Stimulated activated CD4-positive, alpha-beta T cell treated with anti-CD3 and anti-CD28 coated beads, Interleukin-4, amount 100 ng/mL, for 48 hours (primary cell): ENCODE results near the gene PAQR6.

Experiments
- DNase-seq, 2 donors: peaks; one replicate each; pipeline ENCODE4 v3.0.0-alpha.2; 2020; ENCODE audit warnings: low read depth in 2 of 2

The PAQR6 gene

GRCh38 chr1:156247460-156248322, at the start of gene PAQR6:
Gene PAQR6 (minus strand): TSS chr1:156248056. CDS start chr1:156246731, 1,325 bp downstream.
- no peak for DNase-seq

- DNase-seq: peak; percentile 32 to 37
Observed at GRCh38 chr1:156295391-156295947, 47.6 kb upstream of the PAQR6 start, which contains the start of gene GLMP. Gene GLMP (minus strand): TSS chr1:156295679. CDS start chr1:156295645, 34 bp downstream.

- DNase-seq: no peak
Observed at GRCh38 chr1:156293895-156294294, 46.0 kb upstream of the PAQR6 start.

GRCh38 chr1:156293098-156293434, 45.2 kb upstream of the PAQR6 start:
- DNase-seq: no peak

GRCh38 chr1:156291226-156292061, 43.6 kb upstream of the PAQR6 start:
- no peak for DNase-seq

- no peak for DNase-seq
Observed at GRCh38 chr1:156289857-156290256, 42.0 kb upstream of the PAQR6 start.

GRCh38 chr1:156286061-156286460, 38.2 kb upstream of the PAQR6 start:
- no peak for DNase-seq

- DNase-seq: no peak
Observed at GRCh38 chr1:156285437-156285836, 37.6 kb upstream of the PAQR6 start.

- DNase-seq: no peak
Observed at GRCh38 chr1:156284757-156285156, 36.9 kb upstream of the PAQR6 start.

GRCh38 chr1:156284112-156284511, 36.3 kb upstream of the PAQR6 start, which contains the start of gene TMEM79:
Gene TMEM79 (plus strand): TSS chr1:156284325. CDS start chr1:156285227, 902 bp downstream.
- no peak for DNase-seq

- no peak for DNase-seq
Observed at GRCh38 chr1:156283521-156283920, 35.7 kb upstream of the PAQR6 start.

GRCh38 chr1:156282479-156283222, 34.8 kb upstream of the PAQR6 start, which contains the start of gene SMG5:
Gene SMG5 (minus strand): TSS chr1:156282825. CDS start chr1:156282680, 145 bp downstream.
- DNase-seq: peak; percentile 91 to 97

GRCh38 chr1:156281693-156282478, 34.0 kb upstream of the PAQR6 start:
- DNase-seq: peak in 1 of 2 donors; percentile 19

- peak; percentile 47 to 53 for DNase-seq
Observed at GRCh38 chr1:156281281-156281680, 33.4 kb upstream of the PAQR6 start.

GRCh38 chr1:156279837-156280236, 32.0 kb upstream of the PAQR6 start:
- no peak for DNase-seq

GRCh38 chr1:156276966-156277381, 29.1 kb upstream of the PAQR6 start:
- DNase-seq: no peak

GRCh38 chr1:156276532-156276931, 28.7 kb upstream of the PAQR6 start:
- no peak for DNase-seq

- no peak for DNase-seq
Observed at GRCh38 chr1:156270314-156270713, 22.5 kb upstream of the PAQR6 start.

GRCh38 chr1:156268336-156268735, 20.5 kb upstream of the PAQR6 start:
- no peak for DNase-seq

GRCh38 chr1:156266051-156266450, 18.2 kb upstream of the PAQR6 start:
- no peak for DNase-seq

- no peak for DNase-seq
Observed at GRCh38 chr1:156263288-156263655, 15.4 kb upstream of the PAQR6 start.
